K562 (cell line): ENCODE results near the gene DBNL. TPM values are rescaled to one million over a fixed set of nuclear protein-coding genes. Genes with fewer than 3 reads are reported as not detected.
A peak's percentile ranks its signal among the peaks of the same experiment; 100 is the strongest.

Experiments used
- BDP1 ChIP-seq: IDR thresholded peaks from 3 replicates; pipeline ENCODE4 v1.6.1; 2011; ENCODE audit not compliant: insufficient read length, insufficient read depth
- LEF1 ChIP-seq: fragments of 450-650 bp; IDR thresholded peaks from 2 replicates; pipeline ENCODE4 v1.6.1; 2016; ENCODE audit warnings: mild to moderate bottlenecking
- NFIC ChIP-seq: fragments of 450-650 bp; IDR thresholded peaks from 2 replicates; pipeline ENCODE4 v1.6.1; 2017; ENCODE audit warnings: mild to moderate bottlenecking, inconsistent platforms
- POLR3G ChIP-seq: IDR thresholded peaks from 2 replicates; pipeline ENCODE4 v1.6.1; 2011; ENCODE audit not compliant: insufficient read length, insufficient replicate concordance; ENCODE audit errors: extremely low read depth
- SPI1 ChIP-seq: IDR thresholded peaks from 2 replicates; pipeline ENCODE4 v1.6.1; 2011; ENCODE audit warnings: low read depth, low read length, control low read depth, borderline replicate concordance
- ZNF263 ChIP-seq: sonication (generic); formaldehyde crosslinking; IDR thresholded peaks from 2 replicates; pipeline ENCODE4 v1.8.0; 2022; ENCODE audit warnings: mild to moderate bottlenecking, missing genetic modification reagents, borderline replicate concordance
- ZNF609 ChIP-seq: sonication (generic); formaldehyde crosslinking; IDR thresholded peaks from 2 replicates; pipeline ENCODE4 v1.8.1; 2023; ENCODE audit warnings: missing genetic modification reagents, mild to moderate bottlenecking, borderline replicate concordance
- polyA plus RNA-seq, 8 experiments: library from polyadenylated mRNA; depleted of rRNA in 4 of 8; stranded (reverse) in 5 of 8; unstranded in 3 of 8; fragments of >200 nt; fragmentation: Nextera tagmentation in 2 of 8; fragmentation: Illumina TruSeq in 1 of 8; extraction: Ambion mirVana in 2 of 8; extraction: Trizol in 1 of 8; gene quantifications; 2 replicates each; pipeline versions ENCODE4 v1.2.1 to v1.2.3, GENCODE V29; 2011 to 2014; ENCODE audit warnings: inconsistent platforms in 1 of 8, missing spikeins in 1 of 8
- total RNA-seq, 7 experiments: library from RNA; depleted of rRNA in 6 of 7; stranded (reverse); fragments of >200 nt in 6 of 7; fragmentation: Illumina TruSeq in 2 of 7; extraction: Trizol in 2 of 7; gene quantifications; 2 replicates each; pipeline versions ENCODE4 v1.2.1 to v1.2.3, GENCODE V29; 2011 to 2021; ENCODE audit warnings: low replicate concordance in 1 of 7
- TF ChIP-seq, protein P1 (sequence below): fragments of 200-600 bp; sonication (generic); IDR thresholded peaks from one replicate; pipeline ENCODE4 v1.6.1; 2012; ENCODE audit warnings: mild to moderate bottlenecking, low read depth, low read length, inconsistent platforms
- TF ChIP-seq, protein P2 (sequence below): fragments of 200-800 bp; sonication (Bioruptor generic); IDR thresholded peaks from 2 replicates; pipeline ENCODE4 v1.6.1; 2017; ENCODE audit warnings: missing genetic modification characterization, missing compliant biosample characterization

DBNL gene
- total and polyA plus RNA-seq, 9 of the 15 experiments (the other 6 are each of a cell fraction or from before 2014, with no cell fraction given), result 1.9 to 65.1 (median 38.9) TPM

- TF ChIP-seq ZNF609 (CRISPR knock-in tag) (no peak), POLR3G (no peak), NFIC (peak; percentile 91), LEF1 (no peak), SPI1 (no peak), BDP1 (no peak), ZNF263 (CRISPR knock-in tag) (no peak)
- TF ChIP-seq, protein P1, sequence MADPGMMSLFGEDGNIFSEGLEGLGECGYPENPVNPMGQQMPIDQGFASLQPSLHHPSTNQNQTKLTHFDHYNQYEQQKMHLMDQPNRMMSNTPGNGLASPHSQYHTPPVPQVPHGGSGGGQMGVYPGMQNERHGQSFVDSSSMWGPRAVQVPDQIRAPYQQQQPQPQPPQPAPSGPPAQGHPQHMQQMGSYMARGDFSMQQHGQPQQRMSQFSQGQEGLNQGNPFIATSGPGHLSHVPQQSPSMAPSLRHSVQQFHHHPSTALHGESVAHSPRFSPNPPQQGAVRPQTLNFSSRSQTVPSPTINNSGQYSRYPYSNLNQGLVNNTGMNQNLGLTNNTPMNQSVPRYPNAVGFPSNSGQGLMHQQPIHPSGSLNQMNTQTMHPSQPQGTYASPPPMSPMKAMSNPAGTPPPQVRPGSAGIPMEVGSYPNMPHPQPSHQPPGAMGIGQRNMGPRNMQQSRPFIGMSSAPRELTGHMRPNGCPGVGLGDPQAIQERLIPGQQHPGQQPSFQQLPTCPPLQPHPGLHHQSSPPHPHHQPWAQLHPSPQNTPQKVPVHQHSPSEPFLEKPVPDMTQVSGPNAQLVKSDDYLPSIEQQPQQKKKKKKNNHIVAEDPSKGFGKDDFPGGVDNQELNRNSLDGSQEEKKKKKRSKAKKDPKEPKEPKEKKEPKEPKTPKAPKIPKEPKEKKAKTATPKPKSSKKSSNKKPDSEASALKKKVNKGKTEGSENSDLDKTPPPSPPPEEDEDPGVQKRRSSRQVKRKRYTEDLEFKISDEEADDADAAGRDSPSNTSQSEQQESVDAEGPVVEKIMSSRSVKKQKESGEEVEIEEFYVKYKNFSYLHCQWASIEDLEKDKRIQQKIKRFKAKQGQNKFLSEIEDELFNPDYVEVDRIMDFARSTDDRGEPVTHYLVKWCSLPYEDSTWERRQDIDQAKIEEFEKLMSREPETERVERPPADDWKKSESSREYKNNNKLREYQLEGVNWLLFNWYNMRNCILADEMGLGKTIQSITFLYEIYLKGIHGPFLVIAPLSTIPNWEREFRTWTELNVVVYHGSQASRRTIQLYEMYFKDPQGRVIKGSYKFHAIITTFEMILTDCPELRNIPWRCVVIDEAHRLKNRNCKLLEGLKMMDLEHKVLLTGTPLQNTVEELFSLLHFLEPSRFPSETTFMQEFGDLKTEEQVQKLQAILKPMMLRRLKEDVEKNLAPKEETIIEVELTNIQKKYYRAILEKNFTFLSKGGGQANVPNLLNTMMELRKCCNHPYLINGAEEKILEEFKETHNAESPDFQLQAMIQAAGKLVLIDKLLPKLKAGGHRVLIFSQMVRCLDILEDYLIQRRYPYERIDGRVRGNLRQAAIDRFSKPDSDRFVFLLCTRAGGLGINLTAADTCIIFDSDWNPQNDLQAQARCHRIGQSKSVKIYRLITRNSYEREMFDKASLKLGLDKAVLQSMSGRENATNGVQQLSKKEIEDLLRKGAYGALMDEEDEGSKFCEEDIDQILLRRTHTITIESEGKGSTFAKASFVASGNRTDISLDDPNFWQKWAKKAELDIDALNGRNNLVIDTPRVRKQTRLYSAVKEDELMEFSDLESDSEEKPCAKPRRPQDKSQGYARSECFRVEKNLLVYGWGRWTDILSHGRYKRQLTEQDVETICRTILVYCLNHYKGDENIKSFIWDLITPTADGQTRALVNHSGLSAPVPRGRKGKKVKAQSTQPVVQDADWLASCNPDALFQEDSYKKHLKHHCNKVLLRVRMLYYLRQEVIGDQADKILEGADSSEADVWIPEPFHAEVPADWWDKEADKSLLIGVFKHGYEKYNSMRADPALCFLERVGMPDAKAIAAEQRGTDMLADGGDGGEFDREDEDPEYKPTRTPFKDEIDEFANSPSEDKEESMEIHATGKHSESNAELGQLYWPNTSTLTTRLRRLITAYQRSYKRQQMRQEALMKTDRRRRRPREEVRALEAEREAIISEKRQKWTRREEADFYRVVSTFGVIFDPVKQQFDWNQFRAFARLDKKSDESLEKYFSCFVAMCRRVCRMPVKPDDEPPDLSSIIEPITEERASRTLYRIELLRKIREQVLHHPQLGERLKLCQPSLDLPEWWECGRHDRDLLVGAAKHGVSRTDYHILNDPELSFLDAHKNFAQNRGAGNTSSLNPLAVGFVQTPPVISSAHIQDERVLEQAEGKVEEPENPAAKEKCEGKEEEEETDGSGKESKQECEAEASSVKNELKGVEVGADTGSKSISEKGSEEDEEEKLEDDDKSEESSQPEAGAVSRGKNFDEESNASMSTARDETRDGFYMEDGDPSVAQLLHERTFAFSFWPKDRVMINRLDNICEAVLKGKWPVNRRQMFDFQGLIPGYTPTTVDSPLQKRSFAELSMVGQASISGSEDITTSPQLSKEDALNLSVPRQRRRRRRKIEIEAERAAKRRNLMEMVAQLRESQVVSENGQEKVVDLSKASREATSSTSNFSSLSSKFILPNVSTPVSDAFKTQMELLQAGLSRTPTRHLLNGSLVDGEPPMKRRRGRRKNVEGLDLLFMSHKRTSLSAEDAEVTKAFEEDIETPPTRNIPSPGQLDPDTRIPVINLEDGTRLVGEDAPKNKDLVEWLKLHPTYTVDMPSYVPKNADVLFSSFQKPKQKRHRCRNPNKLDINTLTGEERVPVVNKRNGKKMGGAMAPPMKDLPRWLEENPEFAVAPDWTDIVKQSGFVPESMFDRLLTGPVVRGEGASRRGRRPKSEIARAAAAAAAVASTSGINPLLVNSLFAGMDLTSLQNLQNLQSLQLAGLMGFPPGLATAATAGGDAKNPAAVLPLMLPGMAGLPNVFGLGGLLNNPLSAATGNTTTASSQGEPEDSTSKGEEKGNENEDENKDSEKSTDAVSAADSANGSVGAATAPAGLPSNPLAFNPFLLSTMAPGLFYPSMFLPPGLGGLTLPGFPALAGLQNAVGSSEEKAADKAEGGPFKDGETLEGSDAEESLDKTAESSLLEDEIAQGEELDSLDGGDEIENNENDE, result no peak
- TF ChIP-seq, protein P2, sequence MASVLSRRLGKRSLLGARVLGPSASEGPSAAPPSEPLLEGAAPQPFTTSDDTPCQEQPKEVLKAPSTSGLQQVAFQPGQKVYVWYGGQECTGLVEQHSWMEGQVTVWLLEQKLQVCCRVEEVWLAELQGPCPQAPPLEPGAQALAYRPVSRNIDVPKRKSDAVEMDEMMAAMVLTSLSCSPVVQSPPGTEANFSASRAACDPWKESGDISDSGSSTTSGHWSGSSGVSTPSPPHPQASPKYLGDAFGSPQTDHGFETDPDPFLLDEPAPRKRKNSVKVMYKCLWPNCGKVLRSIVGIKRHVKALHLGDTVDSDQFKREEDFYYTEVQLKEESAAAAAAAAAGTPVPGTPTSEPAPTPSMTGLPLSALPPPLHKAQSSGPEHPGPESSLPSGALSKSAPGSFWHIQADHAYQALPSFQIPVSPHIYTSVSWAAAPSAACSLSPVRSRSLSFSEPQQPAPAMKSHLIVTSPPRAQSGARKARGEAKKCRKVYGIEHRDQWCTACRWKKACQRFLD (CRISPR knock-in tag), result no peak
These were observed 28.1 kb downstream of the DBNL start (continued) for GRCh38 chr7:44072364-44073231.
